ENCODE measurements around the gene OCEL1.

- TF ChIP-seq CTCF (conservative IDR thresholded peaks at IDR 0.05; ENCODE audit: low read length): no peak
- TF ChIP-seq EZH2phosphoT487 (IDR thresholded peaks at IDR 0.05; ENCODE audit: borderline replicate concordance, low read depth, low read length): no peak
These were observed 973 bp upstream of the OCEL1 start for GRCh38 chr19:17225053-17225452.

Measured in OCI-LY7 (cell line).